T-helper 1 cell treated with Interleukin-12 subunit alpha and Interleukin-12 subunit beta and Interleukin-4 antibody, amounts not matched to agents 30 μg/mL and 1 μg/mL, for 36 hours (primary cell): Measurements from ENCODE around the gene ZNF423.

Experiments
- H3K27ac Mint-ChIP-seq: one replicate; pipeline ENCODE4 v1.8.0; 2021; ENCODE audit warnings: mild to moderate bottlenecking, mixed read lengths
- H3K27me3 Mint-ChIP-seq: one replicate; pipeline ENCODE4 v1.8.0; 2021; ENCODE audit warnings: low read depth, mixed read lengths
- H3K36me3 Mint-ChIP-seq: one replicate; pipeline ENCODE4 v1.8.0; 2021; ENCODE audit warnings: low read depth, mixed read lengths
- H3K4me1 Mint-ChIP-seq: one replicate; pipeline ENCODE4 v1.8.0; 2021; ENCODE audit warnings: low read depth, mixed read lengths
- H3K4me3 Mint-ChIP-seq: one replicate; pipeline ENCODE4 v1.8.0; 2021; ENCODE audit warnings: mild to moderate bottlenecking, moderate library complexity, mixed read lengths
- H3K9me3 Mint-ChIP-seq: one replicate; pipeline ENCODE4 v1.8.0; 2021; ENCODE audit warnings: mixed read lengths

ZNF423 gene

GRCh38 chr16:49484936-49485335 is 371.0 kb downstream of the ZNF423 start:
- no peak overlapping the region for H3K4me3 Mint-ChIP-seq
- peaks cover 21% of the 10 kb centered on the region for H3K27me3 Mint-ChIP-seq
- H3K27ac Mint-ChIP-seq: no peak overlapping the region
- H3K36me3 Mint-ChIP-seq: no peaks in the 10 kb centered on the region
- peaks cover 2% of the 10 kb centered on the region for H3K4me1 Mint-ChIP-seq
- no peaks in the 10 kb centered on the region for H3K9me3 Mint-ChIP-seq

GRCh38 chr16:49484451-49484849 is 371.5 kb downstream of the ZNF423 start:
- Mint-ChIP-seq H3K36me3 (no peaks in the 10 kb centered on the region), H3K27ac (no peak overlapping the region), H3K27me3 (peaks cover 21% of the 10 kb centered on the region), H3K9me3 (no peaks in the 10 kb centered on the region), H3K4me3 (no peak overlapping the region), H3K4me1 (peaks cover 2% of the 10 kb centered on the region)

- Mint-ChIP-seq H3K4me1 (peaks cover 2% of the 10 kb centered on the region), H3K27ac (no peak overlapping the region), H3K27me3 (peaks cover 21% of the 10 kb centered on the region), H3K36me3 (no peaks in the 10 kb centered on the region), H3K9me3 (no peaks in the 10 kb centered on the region), H3K4me3 (no peak overlapping the region)
Measured at GRCh38 chr16:49483651-49484450, 372.1 kb downstream of the ZNF423 start.

- H3K27ac Mint-ChIP-seq: no peak overlapping the region
Measured at GRCh38 chr16:49483251-49483650, 372.7 kb downstream of the ZNF423 start.

GRCh38 chr16:49482690-49483089 is 373.2 kb downstream of the ZNF423 start:
- Mint-ChIP-seq H3K27me3 (peaks cover 21% of the 10 kb centered on the region), H3K9me3 (no peaks in the 10 kb centered on the region), H3K27ac (no peak overlapping the region), H3K36me3 (no peaks in the 10 kb centered on the region), H3K4me1 (peaks cover 2% of the 10 kb centered on the region), H3K4me3 (no peak overlapping the region)

More at GRCh38 chr16:49483251-49483650, 372.7 kb downstream of the ZNF423 start:
- H3K27me3 Mint-ChIP-seq: peaks cover 21% of the 10 kb centered on the region
- H3K9me3 Mint-ChIP-seq: no peaks in the 10 kb centered on the region
- H3K36me3 Mint-ChIP-seq: no peaks in the 10 kb centered on the region
- peaks cover 2% of the 10 kb centered on the region for H3K4me1 Mint-ChIP-seq
- H3K4me3 Mint-ChIP-seq: no peak overlapping the region

- Mint-ChIP-seq H3K4me3 (no peak overlapping the region), H3K9me3 (no peaks in the 10 kb centered on the region), H3K4me1 (no peaks in the 10 kb centered on the region), H3K27ac (no peak overlapping the region), H3K27me3 (peaks cover 21% of the 10 kb centered on the region), H3K36me3 (no peaks in the 10 kb centered on the region)
Measured at GRCh38 chr16:49478616-49479015, 377.3 kb downstream of the ZNF423 start.

- Mint-ChIP-seq H3K9me3 (no peaks in the 10 kb centered on the region), H3K4me3 (no peak overlapping the region), H3K4me1 (no peaks in the 10 kb centered on the region), H3K27me3 (peaks cover 19% of the 10 kb centered on the region), H3K27ac (no peak overlapping the region), H3K36me3 (no peaks in the 10 kb centered on the region)
Measured at GRCh38 chr16:49478107-49478506, 377.8 kb downstream of the ZNF423 start.

- H3K27me3 Mint-ChIP-seq: peaks cover 14% of the 10 kb centered on the region
- no peak overlapping the region for H3K4me3 Mint-ChIP-seq
- no peaks in the 10 kb centered on the region for H3K9me3 Mint-ChIP-seq
Measured at GRCh38 chr16:49477250-49477895, 378.5 kb downstream of the ZNF423 start.

GRCh38 chr16:49474741-49475140 is 381.2 kb downstream of the ZNF423 start:
- no peaks in the 10 kb centered on the region for H3K9me3 Mint-ChIP-seq
- no peak overlapping the region for H3K27ac Mint-ChIP-seq
- no peaks in the 10 kb centered on the region for H3K36me3 Mint-ChIP-seq
- no peaks in the 10 kb centered on the region for H3K27me3 Mint-ChIP-seq
- H3K4me1 Mint-ChIP-seq: no peaks in the 10 kb centered on the region
- no peak overlapping the region for H3K4me3 Mint-ChIP-seq

More at GRCh38 chr16:49477250-49477895, 378.5 kb downstream of the ZNF423 start:
- no peaks in the 10 kb centered on the region for H3K4me1 Mint-ChIP-seq
- no peaks in the 10 kb centered on the region for H3K36me3 Mint-ChIP-seq
- H3K27ac Mint-ChIP-seq: no peak overlapping the region

GRCh38 chr16:49473773-49474172 is 382.1 kb downstream of the ZNF423 start:
- no peaks in the 10 kb centered on the region for H3K4me1 Mint-ChIP-seq
- no peaks in the 10 kb centered on the region for H3K36me3 Mint-ChIP-seq
- H3K4me3 Mint-ChIP-seq: no peak overlapping the region
- H3K9me3 Mint-ChIP-seq: no peaks in the 10 kb centered on the region
- no peak overlapping the region for H3K27ac Mint-ChIP-seq
- no peaks in the 10 kb centered on the region for H3K27me3 Mint-ChIP-seq

GRCh38 chr16:49473131-49473530 is 382.8 kb downstream of the ZNF423 start:
- H3K27me3 Mint-ChIP-seq: no peaks in the 10 kb centered on the region
- no peaks in the 10 kb centered on the region for H3K9me3 Mint-ChIP-seq
- H3K27ac Mint-ChIP-seq: no peak overlapping the region
- H3K36me3 Mint-ChIP-seq: no peaks in the 10 kb centered on the region
- no peak overlapping the region for H3K4me3 Mint-ChIP-seq
- no peaks in the 10 kb centered on the region for H3K4me1 Mint-ChIP-seq

GRCh38 chr16:49472598-49472997 is 383.3 kb downstream of the ZNF423 start:
- Mint-ChIP-seq H3K4me3 (no peak overlapping the region), H3K4me1 (no peaks in the 10 kb centered on the region), H3K36me3 (no peaks in the 10 kb centered on the region), H3K9me3 (no peaks in the 10 kb centered on the region), H3K27me3 (no peaks in the 10 kb centered on the region), H3K27ac (no peak overlapping the region)

GRCh38 chr16:49471038-49471727 is 384.7 kb downstream of the ZNF423 start:
- peaks cover 6% of the 10 kb centered on the region for H3K27me3 Mint-ChIP-seq
- no peak overlapping the region for H3K4me3 Mint-ChIP-seq
- no peaks in the 10 kb centered on the region for H3K4me1 Mint-ChIP-seq
- H3K36me3 Mint-ChIP-seq: no peaks in the 10 kb centered on the region
- H3K9me3 Mint-ChIP-seq: no peaks in the 10 kb centered on the region
- no peak overlapping the region for H3K27ac Mint-ChIP-seq

GRCh38 chr16:49470513-49470991 is 385.4 kb downstream of the ZNF423 start:
- no peaks in the 10 kb centered on the region for H3K36me3 Mint-ChIP-seq
- H3K9me3 Mint-ChIP-seq: no peaks in the 10 kb centered on the region
- no peak overlapping the region for H3K4me3 Mint-ChIP-seq
- H3K27me3 Mint-ChIP-seq: peaks cover 9% of the 10 kb centered on the region
- H3K27ac Mint-ChIP-seq: no peak overlapping the region
- H3K4me1 Mint-ChIP-seq: no peaks in the 10 kb centered on the region
